LoVo (cell line): ENCODE data around the gene INHBE.

Experiments used
- DNase-seq: peaks from one replicate; pipeline ENCODE4 v3.0.0-alpha.2; 2016; ENCODE audit warnings: low spot score

Gene INHBE

GRCh38 chr12:57461276-57461916, 6.3 kb downstream of the INHBE start:
- DNase-seq: peak; percentile 46

- DNase-seq: peak; percentile 15
These were observed 6.8 kb downstream of the INHBE start for GRCh38 chr12:57461917-57462250.

GRCh38 chr12:57462251-57462911, 7.3 kb downstream of the INHBE start:
- DNase-seq: peak; percentile 95

GRCh38 chr12:57462912-57463253, 7.8 kb downstream of the INHBE start:
- DNase-seq: no peak

- no peak for DNase-seq
These were observed 9.5 kb downstream of the INHBE start for GRCh38 chr12:57464569-57464968.

GRCh38 chr12:57465030-57465746, 10.1 kb downstream of the INHBE start:
- DNase-seq: no peak

GRCh38 chr12:57465747-57466505, 10.8 kb downstream of the INHBE start:
- no peak for DNase-seq

- no peak for DNase-seq
These were observed 12.2 kb downstream of the INHBE start for GRCh38 chr12:57467212-57467874.

- no peak for DNase-seq
These were observed 12.8 kb downstream of the INHBE start for GRCh38 chr12:57467915-57468314.

GRCh38 chr12:57469296-57470164, 14.4 kb downstream of the INHBE start:
- no peak for DNase-seq

GRCh38 chr12:57470286-57470969, 15.3 kb downstream of the INHBE start:
- no peak for DNase-seq

GRCh38 chr12:57470970-57471656, 16.0 kb downstream of the INHBE start:
- no peak for DNase-seq

- DNase-seq: no peak
These were observed 16.6 kb downstream of the INHBE start for GRCh38 chr12:57471661-57472060.

- no peak for DNase-seq
These were observed 17.3 kb downstream of the INHBE start for GRCh38 chr12:57472391-57472790.

GRCh38 chr12:57473392-57473791, 18.3 kb downstream of the INHBE start:
- DNase-seq: no peak

- no peak for DNase-seq
These were observed 18.8 kb downstream of the INHBE start for GRCh38 chr12:57473886-57474285.

- no peak for DNase-seq
These were observed 19.3 kb downstream of the INHBE start for GRCh38 chr12:57474430-57474829.

- no peak for DNase-seq
These were observed 19.8 kb downstream of the INHBE start for GRCh38 chr12:57474862-57475261.

GRCh38 chr12:57475271-57476161, 20.4 kb downstream of the INHBE start:
- no peak for DNase-seq
